OCI-LY3 (cell line): ENCODE results near the gene MEMO1.
A peak's percentile ranks its signal among the peaks of the same experiment; 100 is the strongest.

Experiments used
- H2AFZ ChIP-seq: fragments of 200-600, 300-600 bp; shearing (Covaris generic); 2 replicates; pipeline ENCODE4 v1.6.0; 2014; ENCODE audit warnings: antibody characterized with exemption, low read depth, low read length
- H3K27ac ChIP-seq: fragments of 200-600, 300-600 bp; sonication (generic); 2 replicates; pipeline ENCODE4 v1.5.1; 2014; ENCODE audit warnings: mild to moderate bottlenecking, low read length, moderate library complexity, mixed read lengths
- H3K27me3 ChIP-seq: fragments of 200-600, 300-600 bp; sonication (generic); 2 replicates; pipeline ENCODE4 v1.6.1; 2014; ENCODE audit warnings: low read depth, low read length, mixed read lengths
- H3K36me3 ChIP-seq: fragments of 200-600, 300-600 bp; sonication (generic); replicated peaks from 2 replicates; pipeline ENCODE3; 2014; ENCODE audit warnings: low read depth, low read length, mixed read lengths
- H3K4me1 ChIP-seq: fragments of 300-600, 200-600 bp; sonication (generic); 2 replicates; pipeline ENCODE4 v1.6.1; 2014; ENCODE audit warnings: low read length, mixed read lengths
- H3K4me2 ChIP-seq: fragments of 200-600, 300-600 bp; sonication (generic); 2 replicates; pipeline ENCODE4 v1.6.1; 2014; ENCODE audit warnings: low read length, mixed read lengths
- H3K4me3 ChIP-seq: fragments of 300-600, 200-600 bp; sonication (generic); 2 replicates; pipeline ENCODE4 v1.5.1; 2014; ENCODE audit warnings: antibody characterized with exemption, mild to moderate bottlenecking, low read length, moderate library complexity
- H3K79me2 ChIP-seq: fragments of 300-600, 200-600 bp; shearing (Covaris generic); 2 replicates; pipeline ENCODE4 v1.6.1; 2014; ENCODE audit warnings: mild to moderate bottlenecking, low read length, mixed read lengths
- H3K9ac ChIP-seq: fragments of 300-600, 200-600 bp; shearing (Covaris generic); 2 replicates; pipeline ENCODE4 v1.6.0; 2014; ENCODE audit warnings: mild to moderate bottlenecking, low read length, moderate library complexity
- H3K9me3 ChIP-seq: fragments of 200-600, 300-600 bp; shearing (Covaris generic); 2 replicates; pipeline ENCODE4 v1.6.1; 2014; ENCODE audit warnings: low read length, mixed read lengths; ENCODE audit not compliant: insufficient read depth
- H4K20me1 ChIP-seq: fragments of 200-600, 300-600 bp; sonication (generic); 2 replicates; pipeline ENCODE4 v1.6.1; 2016; ENCODE audit warnings: low read length, mixed read lengths; ENCODE audit not compliant: insufficient read depth
- CTCF ChIP-seq: fragments of 200-600, 300-600 bp; sonication (generic); IDR thresholded peaks from 2 replicates; pipeline ENCODE4 v1.5.1; 2014; ENCODE audit warnings: antibody characterized with exemption, low read length, low read depth
- EZH2phosphoT487 ChIP-seq: fragments of 200-600 bp; shearing (Covaris generic); IDR thresholded peaks from 2 replicates; pipeline ENCODE4 v1.6.1; 2018; ENCODE audit warnings: antibody characterized with exemption, mixed run types, low read depth

The MEMO1 gene

GRCh38 chr2:31888550-31888949, 122.3 kb downstream of the MEMO1 start:
- TF ChIP-seq EZH2phosphoT487: no peak
- TF ChIP-seq CTCF: no peak
- Histone ChIP-seq H3K36me3 (no peaks in the 10 kb centered on the region), H3K79me2 (no peaks in the 10 kb centered on the region), H3K9me3 (no peaks in the 10 kb centered on the region), H4K20me1 (no peaks in the 10 kb centered on the region), H3K9ac (no peak overlapping the region), H3K4me2 (peak overlapping the region; percentile 0; the same call in 1 of the 2 replicates), H2AFZ (no peak overlapping the region), H3K27ac (0 out of 2 replicates have a peak overlapping the region, but pooled peaks have one; percentile 0), H3K4me1 (peaks cover 19% of the 10 kb centered on the region), H3K27me3 (no peaks in the 10 kb centered on the region), H3K4me3 (no peak overlapping the region)

DNA sequence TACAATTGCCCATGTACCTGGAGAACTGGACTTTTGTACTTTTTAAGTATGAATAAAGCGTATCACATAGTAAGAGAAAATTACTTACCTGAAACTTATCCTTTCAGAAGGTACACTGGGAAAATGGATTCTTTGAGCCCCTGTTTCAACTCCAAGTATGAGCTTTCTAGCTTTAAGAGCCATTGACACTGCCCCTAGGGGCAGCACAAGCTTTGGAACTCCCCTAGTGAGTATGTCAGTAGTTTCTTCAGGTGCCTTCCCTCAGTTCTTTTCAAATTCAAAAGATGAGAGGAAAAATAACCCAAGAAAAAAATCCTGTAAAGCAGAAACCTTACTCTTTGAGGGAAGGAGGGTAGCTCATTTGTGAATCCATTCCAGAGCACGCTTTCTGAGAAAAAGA, 124.1 kb downstream of the MEMO1 start:
- no peak overlapping the region for H2AFZ ChIP-seq
- H3K36me3 ChIP-seq: no peaks in the 10 kb centered on the region
- H3K79me2 ChIP-seq: no peaks in the 10 kb centered on the region
- no peaks in the 10 kb centered on the region for H3K27me3 ChIP-seq
- no peak overlapping the region for H3K4me2 ChIP-seq
- no peak overlapping the region for H3K27ac ChIP-seq
- no peak overlapping the region for H3K4me3 ChIP-seq
- H3K9ac ChIP-seq: no peak overlapping the region
- H3K9me3 ChIP-seq: no peaks in the 10 kb centered on the region
- TF ChIP-seq EZH2phosphoT487: no peak
- peak; percentile 48 for TF ChIP-seq CTCF
- peaks cover 19% of the 10 kb centered on the region for H3K4me1 ChIP-seq
- no peaks in the 10 kb centered on the region for H4K20me1 ChIP-seq

DNA sequence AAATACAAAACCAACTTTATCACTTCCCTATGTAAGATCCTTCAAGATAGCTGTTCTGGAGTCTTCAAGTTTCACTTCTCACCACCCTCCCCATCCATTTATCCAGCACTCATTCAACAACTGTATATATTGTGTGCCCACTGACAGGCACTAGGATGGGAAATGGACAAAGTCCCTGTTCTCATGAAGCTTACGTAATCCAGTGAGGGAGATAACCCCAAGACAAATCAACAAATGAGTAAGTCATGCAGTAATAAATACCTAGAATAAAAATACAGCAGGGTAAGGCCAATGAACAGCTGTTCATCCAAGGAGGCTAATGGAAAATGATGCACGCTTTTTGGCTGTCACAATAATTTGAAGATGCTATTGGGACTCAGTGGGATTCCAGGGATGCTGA, 133.8 kb downstream of the MEMO1 start:
- Histone ChIP-seq H3K4me1 (peaks cover 11% of the 10 kb centered on the region), H3K79me2 (no peaks in the 10 kb centered on the region), H2AFZ (no peak overlapping the region), H3K4me2 (no peak overlapping the region), H3K27ac (no peak overlapping the region), H4K20me1 (no peaks in the 10 kb centered on the region), H3K9ac (no peak overlapping the region), H3K9me3 (no peaks in the 10 kb centered on the region), H3K4me3 (no peak overlapping the region), H3K27me3 (no peaks in the 10 kb centered on the region), H3K36me3 (no peaks in the 10 kb centered on the region)
- TF ChIP-seq CTCF (no peak), EZH2phosphoT487 (no peak)

DNA sequence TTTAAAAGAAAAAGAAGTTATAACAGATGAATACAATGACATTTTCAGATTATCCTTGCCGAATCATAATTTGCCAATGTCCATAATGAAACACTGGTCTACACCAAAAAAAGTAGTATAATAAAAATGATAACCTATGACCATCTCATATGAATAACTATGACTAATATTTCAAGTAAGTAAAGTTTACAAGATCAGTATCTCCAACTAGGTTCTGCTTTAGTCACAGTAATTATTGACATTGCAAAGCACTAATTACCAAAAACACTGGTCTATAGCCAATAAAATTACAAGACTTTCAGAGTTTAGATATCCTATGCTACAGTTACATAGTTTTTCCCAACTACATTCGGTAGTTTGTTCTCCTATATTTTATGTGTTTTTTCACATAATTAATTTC, 136.7 kb downstream of the MEMO1 start:
- no peaks in the 10 kb centered on the region for H4K20me1 ChIP-seq
- no peak overlapping the region for H2AFZ ChIP-seq
- no peaks in the 10 kb centered on the region for H3K36me3 ChIP-seq
- H3K4me3 ChIP-seq: no peak overlapping the region
- no peak overlapping the region for H3K4me2 ChIP-seq
- no peak overlapping the region for H3K9ac ChIP-seq
- no peaks in the 10 kb centered on the region for H3K79me2 ChIP-seq
- no peaks in the 10 kb centered on the region for H3K9me3 ChIP-seq
- no peaks in the 10 kb centered on the region for H3K27me3 ChIP-seq
- H3K27ac ChIP-seq: no peak overlapping the region
- TF ChIP-seq EZH2phosphoT487: no peak
- peaks cover 11% of the 10 kb centered on the region for H3K4me1 ChIP-seq

DNA sequence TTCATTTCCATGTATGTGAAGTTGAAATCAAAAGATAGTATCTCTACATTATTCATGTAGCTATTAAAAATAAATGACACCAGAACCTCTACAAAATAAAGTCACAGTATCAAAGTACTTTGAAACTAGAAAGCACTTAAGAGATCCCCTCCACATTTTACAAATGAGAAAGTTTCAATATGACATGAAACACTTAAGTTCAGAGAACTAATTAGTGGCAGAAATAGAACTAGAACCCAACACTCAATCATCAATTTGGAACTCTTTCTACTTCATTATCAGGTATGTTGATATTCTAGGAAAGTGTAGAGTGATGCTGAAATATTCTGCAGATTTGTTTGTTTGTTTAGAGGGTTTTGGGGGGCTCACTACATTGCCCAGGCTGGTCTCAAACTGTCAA, 145.6 kb downstream of the MEMO1 start:
- Histone ChIP-seq H3K4me3 (no peak overlapping the region), H3K79me2 (no peaks in the 10 kb centered on the region), H3K4me2 (no peak overlapping the region), H2AFZ (no peak overlapping the region), H3K4me1 (peaks cover 8% of the 10 kb centered on the region), H3K27ac (no peak overlapping the region), H3K9me3 (no peaks in the 10 kb centered on the region), H3K9ac (no peak overlapping the region), H3K36me3 (peaks cover 2% of the 10 kb centered on the region), H4K20me1 (no peaks in the 10 kb centered on the region), H3K27me3 (no peaks in the 10 kb centered on the region)
- TF ChIP-seq CTCF: no peak
